ENCODE data around the gene CLDN7. TPM values are rescaled to one million over a fixed set of nuclear protein-coding genes. Genes with fewer than 3 reads are reported as not detected.

Gene CLDN7
- polyA plus RNA-seq, 1 donor (not counting 4 experiments of a cell fraction or from before 2014, with no cell fraction given), result 6.3 TPM

- Histone ChIP-seq H3K36me3 (ENCODE audit: control insufficient read depth in 2 of 2, extremely low read depth in 1 of 2, insufficient read depth in 2 of 2, low read length in 2 of 2) (peaks cover 13 to 35% of the 10 kb centered on the region in 2 experiments), H3K27ac (ENCODE audit: control insufficient read depth, insufficient read depth, low read length) (peak within 1 kb of the TSS; percentile 93), H3K79me2 (ENCODE audit: control insufficient read depth, insufficient read depth, low read length) (peaks cover 62% of the 10 kb centered on the region), H4K20me1 (ENCODE audit: control insufficient read depth, extremely low read depth, insufficient read depth, low read length) (peaks cover 3% of the 10 kb centered on the region), H3K9me3 (ENCODE audit: control insufficient read depth, low read depth, low read length) (no peaks in the 10 kb centered on the region), H3K9me1 (ENCODE audit: control insufficient read depth, extremely low read depth, insufficient read depth, low read length) (peaks cover 2% of the 10 kb centered on the region), H3K4me1 (ENCODE audit: control insufficient read depth, extremely low read depth, insufficient read depth, low read length) (peaks cover 33% of the 10 kb centered on the region), H3K9ac (ENCODE audit: control insufficient read depth, extremely low read depth, insufficient read depth, low read length) (peak within 1 kb of the TSS; percentile 94), H2AFZ (ENCODE audit: control insufficient read depth, low read length) (peak within 1 kb of the TSS; percentile 56), H3K4me3 (ENCODE audit: control insufficient read depth in 2 of 3, extremely low read depth in 1 of 3, insufficient read depth in 2 of 3, low read depth in 1 of 3, low read length in 3 of 3) (peak within 1 kb of the TSS; percentile 63 to 98 (median 93)), H3K27me3 (ENCODE audit: control insufficient read depth, extremely low read depth, insufficient read depth, low read length) (no peaks in the 10 kb centered on the region), H3K4me2 (ENCODE audit: control insufficient read depth, extremely low read depth, insufficient read depth, low read depth, low read length) (peak within 1 kb of the TSS; percentile 96)
- TF ChIP-seq CTCF (optimal IDR thresholded peaks at IDR 0.05 in 1 of 3, IDR thresholded peaks at IDR 0.05 in 1 of 3, conservative IDR thresholded peaks at IDR 0.05 in 1 of 3; ENCODE audit: extremely low read depth in 1 of 3, insufficient read depth in 2 of 3, low read length in 3 of 3) (no peak), EZH2 (IDR thresholded peaks at IDR 0.05; ENCODE audit: low read length) (no peak)
- DNase-seq (ENCODE audit: low read depth, low spot score) (peak; percentile 88), FAIRE-seq (peak; percentile 84)
- dilution Hi-C loops (cut with MboI; ENCODE audit: extremely low pct_ligation_motif_present, low sequenced_read_pairs), result no loop called here
Measured at GRCh38 chr17:7234083-7234951, 28.0 kb downstream of the CLDN7 start, which contains the start of gene DVL2. DVL2 (minus strand) TSS chr17:7234517; CDS start chr17:7234262, 255 bp downstream.

- H3K9ac ChIP-seq (ENCODE audit: control insufficient read depth, extremely low read depth, insufficient read depth, low read length), result peak overlapping the region; percentile 94
- H3K36me3 ChIP-seq (ENCODE audit: control insufficient read depth in 2 of 2, extremely low read depth in 1 of 2, insufficient read depth in 2 of 2, low read length in 2 of 2), result peaks cover 15 to 40% of the 10 kb centered on the region in 2 experiments
- H3K4me1 ChIP-seq (ENCODE audit: control insufficient read depth, extremely low read depth, insufficient read depth, low read length), result peaks cover 38% of the 10 kb centered on the region
- peak overlapping the region; percentile 96 for H3K4me2 ChIP-seq (ENCODE audit: control insufficient read depth, extremely low read depth, insufficient read depth, low read depth, low read length)
- peak overlapping the region; percentile 93 for H3K27ac ChIP-seq (ENCODE audit: control insufficient read depth, insufficient read depth, low read length)
- H3K4me3 ChIP-seq (ENCODE audit: control insufficient read depth in 2 of 3, extremely low read depth in 1 of 3, insufficient read depth in 2 of 3, low read depth in 1 of 3, low read length in 3 of 3), result peak overlapping the region; percentile 63 to 98 (median 93)
- DNase-seq (ENCODE audit: low read depth, low spot score), result no peak
- peak overlapping the region; percentile 56 for H2AFZ ChIP-seq (ENCODE audit: control insufficient read depth, low read length)
- TF ChIP-seq CTCF (optimal IDR thresholded peaks at IDR 0.05 in 1 of 3, IDR thresholded peaks at IDR 0.05 in 1 of 3, conservative IDR thresholded peaks at IDR 0.05 in 1 of 3; ENCODE audit: extremely low read depth in 1 of 3, insufficient read depth in 2 of 3, low read length in 3 of 3) (no peak), EZH2 (IDR thresholded peaks at IDR 0.05; ENCODE audit: low read length) (no peak)
- peaks cover 56% of the 10 kb centered on the region for H3K79me2 ChIP-seq (ENCODE audit: control insufficient read depth, insufficient read depth, low read length)
- dilution Hi-C loops (cut with MboI; ENCODE audit: extremely low pct_ligation_motif_present, low sequenced_read_pairs), result no loop called here
- peak; percentile 9 for FAIRE-seq
- H3K9me3 ChIP-seq (ENCODE audit: control insufficient read depth, low read depth, low read length), result no peaks in the 10 kb centered on the region
- peaks cover 2% of the 10 kb centered on the region for H3K9me1 ChIP-seq (ENCODE audit: control insufficient read depth, extremely low read depth, insufficient read depth, low read length)
- H4K20me1 ChIP-seq (ENCODE audit: control insufficient read depth, extremely low read depth, insufficient read depth, low read length), result peaks cover 3% of the 10 kb centered on the region
- no peaks in the 10 kb centered on the region for H3K27me3 ChIP-seq (ENCODE audit: control insufficient read depth, extremely low read depth, insufficient read depth, low read length)
Measured at GRCh38 chr17:7233701-7234082, 28.6 kb downstream of the CLDN7 start.
